HEK293 (cell line): ENCODE results near the gene CD9.

Source experiments
- CTCF ChIA-PET: fragments of 350-600 bp; formaldehyde crosslinking; extraction: SDS; loops from one replicate; lab custom pipeline; 2021; ENCODE audit warnings: antibody characterized with exemption; lab: Yijun Ruan, JAX
- POLR2A ChIA-PET: fragments of 300-600 bp; formaldehyde crosslinking; extraction: SDS; loops from one replicate; lab custom pipeline; 2020; ENCODE audit warnings: antibody characterized with exemption, inconsistent platforms; lab: Yijun Ruan, JAX
- H3K27ac ChIP-seq: fragments of 200-500 bp; sonication (Bioruptor generic); 2 replicates; pipeline ENCODE4 v1.5.1; 2014; ENCODE audit warnings: low read depth, low read length, control low read depth, inconsistent platforms; ENCODE audit errors: extremely low read depth
- H3K36me3 ChIP-seq, 2 experiments: fragments of 200-500 bp in 1 of 2; sonication (Bioruptor generic) in 1 of 2; 1 replicate in 1 of 2; 2 replicates in 1 of 2; pipeline ENCODE4 v1.5.1; 2014 to 2017; ENCODE audit warnings: inconsistent platforms in 2 of 2, low read length in 2 of 2; ENCODE audit not compliant: control insufficient read depth in 2 of 2, insufficient read depth in 1 of 2
- H3K4me1 ChIP-seq: fragments of 200-500 bp; sonication (Bioruptor generic); 2 replicates; pipeline ENCODE4 v1.5.1; 2014; ENCODE audit warnings: mild to moderate bottlenecking, low read length, inconsistent platforms; ENCODE audit not compliant: control insufficient read depth, insufficient read depth
- H3K4me3 ChIP-seq: 2 replicates; pipeline ENCODE4 v1.5.1; 2011; ENCODE audit warnings: low read depth, mild to moderate bottlenecking, control low read depth, low read length, moderate library complexity
- H3K9me3 ChIP-seq: fragments of 200-500 bp; sonication (Bioruptor generic); 2 replicates; pipeline ENCODE4 v1.5.1; 2014; ENCODE audit warnings: low read depth, low read length, inconsistent platforms; ENCODE audit not compliant: control insufficient read depth, insufficient read depth
- FEZF1 ChIP-seq: fragments of 450-650 bp; formaldehyde crosslinking; IDR thresholded peaks from 2 replicates; pipeline ENCODE4 v1.5.1; 2016; ENCODE audit warnings: missing biosample characterization, missing genetic modification characterization
- HOXA7 ChIP-seq: sonication (generic); formaldehyde crosslinking; IDR thresholded peaks from 2 replicates; pipeline ENCODE4 v1.8.1; 2022; ENCODE audit warnings: missing genetic modification reagents, borderline replicate concordance
- MZF1 ChIP-seq: fragments of 450-650 bp; formaldehyde crosslinking; IDR thresholded peaks from 2 replicates; pipeline ENCODE4 v1.5.1; 2017; ENCODE audit warnings: missing biosample characterization, missing genetic modification characterization, borderline replicate concordance
- ZBTB17 ChIP-seq: fragments of 450-650 bp; formaldehyde crosslinking; IDR thresholded peaks from 2 replicates; pipeline ENCODE4 v1.5.1; 2016; ENCODE audit warnings: missing biosample characterization, missing genetic modification characterization
- ZBTB21 ChIP-seq: fragments of 450-650 bp; formaldehyde crosslinking; IDR thresholded peaks from 2 replicates; pipeline ENCODE4 v1.5.1; 2017; ENCODE audit warnings: missing biosample characterization, missing genetic modification characterization
- ZBTB8A ChIP-seq: fragments of 450-650 bp; formaldehyde crosslinking; IDR thresholded peaks from 2 replicates; pipeline ENCODE4 v1.5.1; 2016; ENCODE audit warnings: missing biosample characterization, missing genetic modification characterization
- ZEB2 ChIP-seq: fragments of 450-650 bp; formaldehyde crosslinking; IDR thresholded peaks from 2 replicates; pipeline ENCODE4 v1.5.1; 2016; ENCODE audit warnings: missing biosample characterization, missing genetic modification characterization
- ZNF155 ChIP-seq: fragments of 450-650 bp; formaldehyde crosslinking; IDR thresholded peaks from 2 replicates; pipeline ENCODE4 v1.5.1; 2016; ENCODE audit warnings: missing biosample characterization, missing genetic modification characterization
- ZNF354C ChIP-seq: fragments of 450-650 bp; formaldehyde crosslinking; IDR thresholded peaks from 2 replicates; pipeline ENCODE4 v1.5.1; 2016; ENCODE audit warnings: missing biosample characterization, missing genetic modification characterization, low read depth, borderline replicate concordance
- ZNF423 ChIP-seq: fragments of 450-650 bp; formaldehyde crosslinking; IDR thresholded peaks from 2 replicates; pipeline ENCODE4 v1.5.1; 2016; ENCODE audit warnings: missing biosample characterization, missing genetic modification characterization
- ZNF561 ChIP-seq: fragments of 450-650 bp; IDR thresholded peaks from 2 replicates; pipeline ENCODE4 v1.5.1; 2018; ENCODE audit warnings: missing biosample characterization, missing genetic modification characterization, borderline replicate concordance
- ZSCAN16 ChIP-seq: fragments of 450-650 bp; formaldehyde crosslinking; IDR thresholded peaks from 2 replicates; pipeline ENCODE4 v1.5.1; 2016; ENCODE audit warnings: missing biosample characterization, missing genetic modification characterization
- TF ChIP-seq, protein P1 (sequence below): fragments of 450-650 bp; formaldehyde crosslinking; IDR thresholded peaks from 2 replicates; pipeline ENCODE4 v1.5.1; 2016; ENCODE audit warnings: missing biosample characterization, missing genetic modification characterization, low read depth
- TF ChIP-seq, protein P2 (sequence below): fragments of 450-650 bp; formaldehyde crosslinking; IDR thresholded peaks from 2 replicates; pipeline ENCODE4 v1.5.1; 2016; ENCODE audit warnings: missing biosample characterization, missing genetic modification characterization
- TF ChIP-seq, protein P3 (sequence below): fragments of 450-650 bp; formaldehyde crosslinking; IDR thresholded peaks from 2 replicates; pipeline ENCODE4 v1.5.1; 2017; ENCODE audit warnings: missing biosample characterization, missing genetic modification characterization
- TF ChIP-seq, protein P4 (sequence below): fragments of 450-650 bp; formaldehyde crosslinking; IDR thresholded peaks from 2 replicates; pipeline ENCODE4 v1.5.1; 2016; ENCODE audit warnings: missing biosample characterization, missing genetic modification characterization
- TF ChIP-seq, protein P5 (sequence below): fragments of 450-650 bp; formaldehyde crosslinking; IDR thresholded peaks from 2 replicates; pipeline ENCODE4 v1.5.1; 2017; ENCODE audit warnings: missing biosample characterization, missing genetic modification characterization

CD9 gene

DNA sequence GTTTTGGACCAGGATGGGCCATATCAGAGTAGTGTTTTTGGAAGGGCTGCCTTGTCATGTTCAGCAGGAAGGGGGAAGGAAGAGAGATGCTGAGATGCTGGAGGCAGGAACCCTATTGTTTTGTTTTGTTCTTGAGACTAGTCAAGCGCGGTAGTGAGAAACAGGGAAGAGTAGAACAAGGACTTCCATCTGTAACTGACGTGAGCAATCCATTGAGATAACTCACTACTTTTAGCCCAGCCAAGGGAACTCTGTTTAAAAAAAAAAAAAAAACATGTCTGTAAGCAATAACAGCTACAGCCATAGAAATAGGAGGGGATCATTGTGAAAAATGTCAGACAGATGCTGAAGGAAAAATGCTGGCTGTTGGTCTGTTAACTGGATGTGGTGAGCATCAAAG lies 34.0 kb downstream of the CD9 start:
- Histone ChIP-seq H3K4me3 (no peak overlapping the region), H3K36me3 (peaks cover 9 to 30% of the 10 kb centered on the region in 2 experiments; a peak in 2 of 3 replicates), H3K27ac (no peak overlapping the region), H3K9me3 (no peaks in the 10 kb centered on the region), H3K4me1 (peaks cover 18% of the 10 kb centered on the region)
- TF ChIP-seq, protein P1, sequence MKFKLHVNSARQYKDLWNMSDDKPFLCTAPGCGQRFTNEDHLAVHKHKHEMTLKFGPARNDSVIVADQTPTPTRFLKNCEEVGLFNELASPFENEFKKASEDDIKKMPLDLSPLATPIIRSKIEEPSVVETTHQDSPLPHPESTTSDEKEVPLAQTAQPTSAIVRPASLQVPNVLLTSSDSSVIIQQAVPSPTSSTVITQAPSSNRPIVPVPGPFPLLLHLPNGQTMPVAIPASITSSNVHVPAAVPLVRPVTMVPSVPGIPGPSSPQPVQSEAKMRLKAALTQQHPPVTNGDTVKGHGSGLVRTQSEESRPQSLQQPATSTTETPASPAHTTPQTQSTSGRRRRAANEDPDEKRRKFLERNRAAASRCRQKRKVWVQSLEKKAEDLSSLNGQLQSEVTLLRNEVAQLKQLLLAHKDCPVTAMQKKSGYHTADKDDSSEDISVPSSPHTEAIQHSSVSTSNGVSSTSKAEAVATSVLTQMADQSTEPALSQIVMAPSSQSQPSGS (tag by site-specific recombination): no peak
- no peak for TF ChIP-seq HOXA7 (CRISPR knock-in tag)
- CTCF ChIA-PET: interaction anchor here (0.6 to 0.7 kb wide), 3 partner anchors 38 to 295 kb away, joined by 4 to 6 read pairs (median 5); no protein-coding TSS in a partner anchor
- POLR2A ChIA-PET: no interaction called here

DNA sequence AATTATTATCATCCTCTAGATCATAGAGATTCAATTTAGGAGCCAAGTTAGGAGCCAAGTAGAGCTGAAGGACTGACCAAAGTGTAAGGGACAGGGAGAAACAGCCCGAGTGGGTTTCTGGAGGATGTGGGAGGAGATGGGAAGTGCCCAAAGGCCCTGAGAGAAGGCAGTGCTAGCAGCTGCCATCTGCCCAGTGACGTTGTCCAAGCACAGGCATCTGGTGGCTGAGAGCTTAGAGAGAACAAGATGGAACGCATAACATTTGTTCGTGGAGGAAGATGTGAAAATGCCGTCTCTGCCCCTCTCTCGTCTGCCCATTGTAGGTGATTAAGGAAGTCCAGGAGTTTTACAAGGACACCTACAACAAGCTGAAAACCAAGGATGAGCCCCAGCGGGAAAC lies 34.7 kb downstream of the CD9 start:
- POLR2A ChIA-PET: no interaction called here
- no peak overlapping the region for H3K4me3 ChIP-seq
- peaks cover 11% of the 10 kb centered on the region for H3K4me1 ChIP-seq
- TF ChIP-seq ZBTB21 (tag by site-specific recombination): no peak
- no peak for TF ChIP-seq ZEB2 (tag by site-specific recombination)
- H3K9me3 ChIP-seq: no peaks in the 10 kb centered on the region
- H3K36me3 ChIP-seq: peaks cover 9 to 34% of the 10 kb centered on the region in 2 experiments; a peak in 2 of 3 replicates
- peak overlapping the region; percentile 16; the same call in 1 of the 2 replicates for H3K27ac ChIP-seq
- CTCF ChIA-PET: interaction anchor here (0.5 to 0.9 kb wide), 5 partner anchors 39 to 296 kb away, joined by 3 to 6 read pairs (median 5); no protein-coding TSS in a partner anchor

DNA sequence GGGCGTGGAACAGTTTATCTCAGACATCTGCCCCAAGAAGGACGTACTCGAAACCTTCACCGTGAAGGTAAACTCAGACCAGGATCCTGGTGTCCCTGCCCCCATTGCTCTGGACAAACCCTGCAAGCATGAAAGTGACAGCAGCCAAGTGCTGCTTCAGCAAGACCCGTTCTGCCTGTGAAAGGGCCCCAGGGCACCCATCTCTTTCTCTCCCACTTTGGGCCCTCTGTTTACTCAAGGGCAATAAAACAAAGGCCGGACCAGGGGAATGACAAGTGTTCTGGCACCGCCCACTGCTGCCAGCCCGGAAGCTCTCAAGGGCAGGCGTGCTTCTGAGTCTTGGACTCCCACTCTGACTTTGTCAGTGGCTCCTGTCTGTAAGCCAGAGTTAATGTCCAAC lies 35.3 kb downstream of the CD9 start:
- peaks cover 7% of the 10 kb centered on the region for H3K4me1 ChIP-seq
- peaks cover 9 to 34% of the 10 kb centered on the region in 2 experiments; a peak in 2 of 3 replicates for H3K36me3 ChIP-seq
- H3K27ac ChIP-seq: peak overlapping the region; percentile 16; the same call in 1 of the 2 replicates
- ChIA-PET POLR2A (no interaction called here), CTCF (interaction anchor here (0.9 kb wide), 1 partner anchor 40 kb away, joined by 5 read pairs; no protein-coding TSS in a partner anchor)
- H3K4me3 ChIP-seq: no peak overlapping the region
- no peaks in the 10 kb centered on the region for H3K9me3 ChIP-seq
- TF ChIP-seq ZNF561 (no peak), FEZF1 (tag by site-specific recombination) (peak; percentile 86), ZSCAN16 (tag by site-specific recombination) (no peak), ZNF155 (tag by site-specific recombination) (no peak), MZF1 (tag by site-specific recombination) (no peak), ZBTB8A (tag by site-specific recombination) (peak; percentile 96), ZNF354C (tag by site-specific recombination) (no peak), ZEB2 (tag by site-specific recombination) (0 out of 2 replicates have a peak, but pooled peaks have one; percentile 47), ZNF423 (tag by site-specific recombination) (peak; percentile 36; the same call in 1 of the 2 replicates), ZBTB17 (tag by site-specific recombination) (peak; percentile 40; the same call in 1 of the 2 replicates)
- TF ChIP-seq, protein P2, sequence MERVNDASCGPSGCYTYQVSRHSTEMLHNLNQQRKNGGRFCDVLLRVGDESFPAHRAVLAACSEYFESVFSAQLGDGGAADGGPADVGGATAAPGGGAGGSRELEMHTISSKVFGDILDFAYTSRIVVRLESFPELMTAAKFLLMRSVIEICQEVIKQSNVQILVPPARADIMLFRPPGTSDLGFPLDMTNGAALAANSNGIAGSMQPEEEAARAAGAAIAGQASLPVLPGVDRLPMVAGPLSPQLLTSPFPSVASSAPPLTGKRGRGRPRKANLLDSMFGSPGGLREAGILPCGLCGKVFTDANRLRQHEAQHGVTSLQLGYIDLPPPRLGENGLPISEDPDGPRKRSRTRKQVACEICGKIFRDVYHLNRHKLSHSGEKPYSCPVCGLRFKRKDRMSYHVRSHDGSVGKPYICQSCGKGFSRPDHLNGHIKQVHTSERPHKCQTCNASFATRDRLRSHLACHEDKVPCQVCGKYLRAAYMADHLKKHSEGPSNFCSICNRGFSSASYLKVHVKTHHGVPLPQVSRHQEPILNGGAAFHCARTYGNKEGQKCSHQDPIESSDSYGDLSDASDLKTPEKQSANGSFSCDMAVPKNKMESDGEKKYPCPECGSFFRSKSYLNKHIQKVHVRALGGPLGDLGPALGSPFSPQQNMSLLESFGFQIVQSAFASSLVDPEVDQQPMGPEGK (tag by site-specific recombination): peak; percentile 78
- TF ChIP-seq, protein P1 (tag by site-specific recombination): no peak
- TF ChIP-seq, protein P3, sequence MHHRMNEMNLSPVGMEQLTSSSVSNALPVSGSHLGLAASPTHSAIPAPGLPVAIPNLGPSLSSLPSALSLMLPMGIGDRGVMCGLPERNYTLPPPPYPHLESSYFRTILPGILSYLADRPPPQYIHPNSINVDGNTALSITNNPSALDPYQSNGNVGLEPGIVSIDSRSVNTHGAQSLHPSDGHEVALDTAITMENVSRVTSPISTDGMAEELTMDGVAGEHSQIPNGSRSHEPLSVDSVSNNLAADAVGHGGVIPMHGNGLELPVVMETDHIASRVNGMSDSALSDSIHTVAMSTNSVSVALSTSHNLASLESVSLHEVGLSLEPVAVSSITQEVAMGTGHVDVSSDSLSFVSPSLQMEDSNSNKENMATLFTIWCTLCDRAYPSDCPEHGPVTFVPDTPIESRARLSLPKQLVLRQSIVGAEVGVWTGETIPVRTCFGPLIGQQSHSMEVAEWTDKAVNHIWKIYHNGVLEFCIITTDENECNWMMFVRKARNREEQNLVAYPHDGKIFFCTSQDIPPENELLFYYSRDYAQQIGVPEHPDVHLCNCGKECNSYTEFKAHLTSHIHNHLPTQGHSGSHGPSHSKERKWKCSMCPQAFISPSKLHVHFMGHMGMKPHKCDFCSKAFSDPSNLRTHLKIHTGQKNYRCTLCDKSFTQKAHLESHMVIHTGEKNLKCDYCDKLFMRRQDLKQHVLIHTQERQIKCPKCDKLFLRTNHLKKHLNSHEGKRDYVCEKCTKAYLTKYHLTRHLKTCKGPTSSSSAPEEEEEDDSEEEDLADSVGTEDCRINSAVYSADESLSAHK (tag by site-specific recombination): peak; percentile 87
- TF ChIP-seq, protein P4, sequence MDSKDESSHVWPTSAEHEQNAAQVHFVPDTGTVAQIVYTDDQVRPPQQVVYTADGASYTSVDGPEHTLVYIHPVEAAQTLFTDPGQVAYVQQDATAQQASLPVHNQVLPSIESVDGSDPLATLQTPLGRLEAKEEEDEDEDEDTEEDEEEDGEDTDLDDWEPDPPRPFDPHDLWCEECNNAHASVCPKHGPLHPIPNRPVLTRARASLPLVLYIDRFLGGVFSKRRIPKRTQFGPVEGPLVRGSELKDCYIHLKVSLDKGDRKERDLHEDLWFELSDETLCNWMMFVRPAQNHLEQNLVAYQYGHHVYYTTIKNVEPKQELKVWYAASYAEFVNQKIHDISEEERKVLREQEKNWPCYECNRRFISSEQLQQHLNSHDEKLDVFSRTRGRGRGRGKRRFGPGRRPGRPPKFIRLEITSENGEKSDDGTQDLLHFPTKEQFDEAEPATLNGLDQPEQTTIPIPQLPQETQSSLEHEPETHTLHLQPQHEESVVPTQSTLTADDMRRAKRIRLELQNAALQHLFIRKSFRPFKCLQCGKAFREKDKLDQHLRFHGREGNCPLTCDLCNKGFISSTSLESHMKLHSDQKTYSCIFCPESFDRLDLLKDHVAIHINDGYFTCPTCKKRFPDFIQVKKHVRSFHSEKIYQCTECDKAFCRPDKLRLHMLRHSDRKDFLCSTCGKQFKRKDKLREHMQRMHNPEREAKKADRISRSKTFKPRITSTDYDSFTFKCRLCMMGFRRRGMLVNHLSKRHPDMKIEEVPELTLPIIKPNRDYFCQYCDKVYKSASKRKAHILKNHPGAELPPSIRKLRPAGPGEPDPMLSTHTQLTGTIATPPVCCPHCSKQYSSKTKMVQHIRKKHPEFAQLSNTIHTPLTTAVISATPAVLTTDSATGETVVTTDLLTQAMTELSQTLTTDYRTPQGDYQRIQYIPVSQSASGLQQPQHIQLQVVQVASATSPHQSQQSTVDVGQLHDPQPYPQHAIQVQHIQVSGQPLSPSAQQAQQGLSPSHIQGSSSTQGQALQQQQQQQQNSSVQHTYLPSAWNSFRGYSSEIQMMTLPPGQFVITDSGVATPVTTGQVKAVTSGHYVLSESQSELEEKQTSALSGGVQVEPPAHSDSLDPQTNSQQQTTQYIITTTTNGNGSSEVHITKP (tag by site-specific recombination): peak; percentile 55
- TF ChIP-seq, protein P5, sequence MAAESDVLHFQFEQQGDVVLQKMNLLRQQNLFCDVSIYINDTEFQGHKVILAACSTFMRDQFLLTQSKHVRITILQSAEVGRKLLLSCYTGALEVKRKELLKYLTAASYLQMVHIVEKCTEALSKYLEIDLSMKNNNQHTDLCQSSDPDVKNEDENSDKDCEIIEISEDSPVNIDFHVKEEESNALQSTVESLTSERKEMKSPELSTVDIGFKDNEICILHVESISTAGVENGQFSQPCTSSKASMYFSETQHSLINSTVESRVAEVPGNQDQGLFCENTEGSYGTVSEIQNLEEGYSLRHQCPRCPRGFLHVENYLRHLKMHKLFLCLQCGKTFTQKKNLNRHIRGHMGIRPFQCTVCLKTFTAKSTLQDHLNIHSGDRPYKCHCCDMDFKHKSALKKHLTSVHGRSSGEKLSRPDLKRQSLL: no peak
